H9 (cell line): ENCODE measurements around the gene NR3C2. TPM values are rescaled to one million over a fixed set of nuclear protein-coding genes. Genes with fewer than 3 reads are reported as not detected.

Source experiments
- DNase-seq: peaks from one replicate; pipeline ENCODE4 v3.0.0-alpha.2; 2017
- H2AFZ ChIP-seq: one replicate; pipeline ENCODE4 v1.6.1; 2013; ENCODE audit warnings: mild to moderate bottlenecking, low read length, control low read depth, moderate library complexity
- H2AK5ac ChIP-seq: 2 replicates; pipeline ENCODE4 v1.6.1; 2013; ENCODE audit warnings: low read length, control low read depth, mixed read lengths; ENCODE audit not compliant: insufficient read length
- H2BK120ac ChIP-seq: one replicate; pipeline ENCODE4 v1.6.1; 2013; ENCODE audit warnings: low read depth, mild to moderate bottlenecking, low read length, control low read depth, inconsistent platforms; ENCODE audit not compliant: poor library complexity, severe bottlenecking
- H2BK12ac ChIP-seq: 2 replicates; pipeline ENCODE4 v1.6.1; 2013; ENCODE audit warnings: low read length, control low read depth, mixed read lengths, low read depth; ENCODE audit not compliant: insufficient read length
- H2BK15ac ChIP-seq: 2 replicates; pipeline ENCODE4 v1.6.1; 2013; ENCODE audit warnings: low read depth, low read length, control low read depth
- H2BK20ac ChIP-seq: one replicate; pipeline ENCODE4 v1.6.1; 2013; ENCODE audit warnings: low read depth, mild to moderate bottlenecking, low read length, control low read depth, inconsistent platforms; ENCODE audit not compliant: poor library complexity, severe bottlenecking
- H2BK5ac ChIP-seq: 2 replicates; pipeline ENCODE4 v1.6.1; 2013; ENCODE audit warnings: low read length, control low read depth, mixed read lengths; ENCODE audit not compliant: insufficient read length
- H3K14ac ChIP-seq: 2 replicates; pipeline ENCODE4 v1.6.1; 2013; ENCODE audit warnings: low read length, control low read depth; ENCODE audit not compliant: insufficient read depth
- H3K18ac ChIP-seq: 2 replicates; pipeline ENCODE4 v1.6.1; 2013; ENCODE audit warnings: low read depth, mild to moderate bottlenecking, mixed read lengths, low read length, control low read depth; ENCODE audit not compliant: insufficient read length
- H3K23ac ChIP-seq: 2 replicates; pipeline ENCODE4 v1.6.1; 2013; ENCODE audit warnings: low read length, control low read depth, mixed read lengths, low read depth; ENCODE audit not compliant: insufficient read length
- H3K23me2 ChIP-seq: 2 replicates; pipeline ENCODE4 v1.6.1; 2013; ENCODE audit warnings: low read depth, mild to moderate bottlenecking, mixed read lengths, low read length, control low read depth; ENCODE audit not compliant: insufficient read length, poor library complexity, severe bottlenecking
- H3K27ac ChIP-seq: 2 replicates; pipeline ENCODE4 v1.5.1; 2013; ENCODE audit warnings: low read length, control low read depth, mixed read lengths, low read depth; ENCODE audit not compliant: insufficient read length
- H3K27me3 ChIP-seq: 2 replicates; pipeline ENCODE4 v1.6.1; 2013; ENCODE audit warnings: low read length, control low read depth, inconsistent platforms; ENCODE audit not compliant: insufficient read depth
- H3K4ac ChIP-seq: 2 replicates; pipeline ENCODE4 v1.6.1; 2013; ENCODE audit warnings: low read depth, mild to moderate bottlenecking, control low read depth, inconsistent platforms, low read length, moderate library complexity
- H3K4me1 ChIP-seq: 2 replicates; pipeline ENCODE4 v1.6.1; 2013; ENCODE audit warnings: low read length, control low read depth, inconsistent platforms; ENCODE audit not compliant: insufficient read depth
- H3K4me2 ChIP-seq: 2 replicates; pipeline ENCODE4 v1.6.1; 2013; ENCODE audit warnings: low read length, control low read depth, mixed read lengths; ENCODE audit not compliant: insufficient read length, insufficient read depth
- H3K56ac ChIP-seq: 2 replicates; pipeline ENCODE4 v1.6.1; 2013; ENCODE audit warnings: low read depth, mild to moderate bottlenecking, mixed read lengths, low read length, control low read depth; ENCODE audit not compliant: insufficient read length
- H3K79me1 ChIP-seq: 2 replicates; pipeline ENCODE4 v1.6.1; 2013; ENCODE audit warnings: low read depth, mild to moderate bottlenecking, moderate library complexity, low read length, control low read depth, inconsistent platforms; ENCODE audit not compliant: insufficient read depth, poor library complexity, severe bottlenecking
- H3K79me2 ChIP-seq: 2 replicates; pipeline ENCODE4 v1.6.1; 2013; ENCODE audit warnings: low read length, control low read depth, inconsistent platforms; ENCODE audit not compliant: insufficient read depth
- H3K9ac ChIP-seq: 2 replicates; pipeline ENCODE4 v1.6.1; 2013; ENCODE audit warnings: low read length, control low read depth, mixed read lengths; ENCODE audit not compliant: insufficient read length; ENCODE audit errors: extremely low read depth
- H3K9me3 ChIP-seq: one replicate; pipeline ENCODE4 v1.6.1; 2013; ENCODE audit warnings: low read depth, low read length, inconsistent platforms; ENCODE audit not compliant: control insufficient read depth
- H3T11ph ChIP-seq: one replicate; pipeline ENCODE4 v1.6.1; 2013; ENCODE audit warnings: mild to moderate bottlenecking, low read length, control low read depth, inconsistent platforms
- H4K20me1 ChIP-seq: one replicate; pipeline ENCODE4 v1.6.1; 2013; ENCODE audit not compliant: control insufficient read depth, insufficient read length, insufficient read depth
- H4K5ac ChIP-seq: 2 replicates; pipeline ENCODE4 v1.6.1; 2013; ENCODE audit warnings: low read depth, mild to moderate bottlenecking, mixed read lengths, low read length, control low read depth; ENCODE audit not compliant: insufficient read length
- H4K8ac ChIP-seq: replicated peaks from 2 replicates; pipeline ENCODE4 v1.6.1; 2013; ENCODE audit warnings: low read length, control low read depth, mixed read lengths, low read depth; ENCODE audit not compliant: insufficient read length
- H4K91ac ChIP-seq: 2 replicates; pipeline ENCODE4 v1.6.1; 2013; ENCODE audit warnings: low read depth, mild to moderate bottlenecking, moderate library complexity, mixed read lengths, low read length, control low read depth; ENCODE audit not compliant: insufficient read length
- H3K27ac Mint-ChIP-seq, 3 experiments: 2 replicates in 2 of 3; 3 replicates in 1 of 3; pipeline ENCODE4 v1.8.0; 2020 to 2021; ENCODE audit warnings: mixed read lengths in 3 of 3, mild to moderate bottlenecking in 1 of 3, moderate library complexity in 1 of 3
- H3K27me3 Mint-ChIP-seq: 2 replicates; pipeline ENCODE4 v1.8.0; 2021; ENCODE audit warnings: low read depth, mild to moderate bottlenecking, moderate library complexity, mixed read lengths
- H3K36me3 Mint-ChIP-seq, 3 experiments: 2 replicates in 2 of 3; 3 replicates in 1 of 3; pipeline ENCODE4 v1.8.0; 2020 to 2021; ENCODE audit warnings: low read depth in 3 of 3, mixed read lengths in 3 of 3; ENCODE audit not compliant: insufficient read depth in 1 of 3
- H3K4me1 Mint-ChIP-seq, 2 experiments: 2 replicates each; pipeline ENCODE4 v1.8.0; 2020; ENCODE audit warnings: mixed read lengths in 2 of 2
- H3K4me3 Mint-ChIP-seq, 2 experiments: 2 replicates in 1 of 2; 3 replicates in 1 of 2; pipeline ENCODE4 v1.8.0; 2020 to 2021; ENCODE audit warnings: mild to moderate bottlenecking in 2 of 2, mixed read lengths in 2 of 2, moderate library complexity in 1 of 2
- H3K9me3 Mint-ChIP-seq, 2 experiments: 2 replicates in 1 of 2; 3 replicates in 1 of 2; pipeline ENCODE4 v1.8.0; 2020; ENCODE audit warnings: mild to moderate bottlenecking in 2 of 2, mixed read lengths in 2 of 2, moderate library complexity in 1 of 2
- WGBS: extraction: QIAGEN DNeasy Blood & Tissue Kit; methylation state at CpG from one replicate; pipeline ENCODE4 v1.1.7; 2013; ENCODE audit warnings: missing lambda C conversion rate, low lambda C conversion rate, mixed read lengths; ENCODE audit not compliant: insufficient read length; ENCODE audit errors: extremely low coverage; 5-methylcytosine and 5-hydroxymethylcytosine counted together
- total RNA-seq: library from RNA; stranded (reverse); gene quantifications from 2 replicates; pipeline ENCODE4 v1.2.1, GENCODE V29; 2021
- TF ChIP-seq, protein P1 (sequence below): fragments of 200-600 bp; sonication (generic); conservative IDR thresholded peaks from 3 replicates; pipeline ENCODE4 v1.8.0; 2021; ENCODE audit warnings: antibody characterized with exemption, mild to moderate bottlenecking

NR3C2 gene
- total RNA-seq, 1 experiment from 2014 or later = 1.4 TPM

DNA sequence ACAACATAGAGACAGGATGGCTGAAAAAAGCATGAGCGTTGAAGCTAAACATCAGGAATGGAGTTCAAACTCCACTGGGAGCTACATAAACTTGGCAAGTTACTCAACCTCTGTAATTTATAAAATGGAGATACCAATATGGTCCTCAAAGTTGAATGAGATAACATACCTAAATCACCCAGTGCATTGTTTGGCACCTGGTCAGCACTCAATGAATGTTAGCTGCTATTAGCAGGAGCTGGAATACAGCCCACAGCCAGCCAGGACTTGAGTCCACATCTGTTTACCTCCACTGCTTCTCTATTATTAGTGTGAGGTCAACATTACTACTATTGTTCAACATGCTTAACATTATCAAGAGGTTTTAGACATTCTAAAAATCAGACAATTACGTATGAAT, 97.9 kb downstream of the NR3C2 start:
- TF ChIP-seq, protein P1, sequence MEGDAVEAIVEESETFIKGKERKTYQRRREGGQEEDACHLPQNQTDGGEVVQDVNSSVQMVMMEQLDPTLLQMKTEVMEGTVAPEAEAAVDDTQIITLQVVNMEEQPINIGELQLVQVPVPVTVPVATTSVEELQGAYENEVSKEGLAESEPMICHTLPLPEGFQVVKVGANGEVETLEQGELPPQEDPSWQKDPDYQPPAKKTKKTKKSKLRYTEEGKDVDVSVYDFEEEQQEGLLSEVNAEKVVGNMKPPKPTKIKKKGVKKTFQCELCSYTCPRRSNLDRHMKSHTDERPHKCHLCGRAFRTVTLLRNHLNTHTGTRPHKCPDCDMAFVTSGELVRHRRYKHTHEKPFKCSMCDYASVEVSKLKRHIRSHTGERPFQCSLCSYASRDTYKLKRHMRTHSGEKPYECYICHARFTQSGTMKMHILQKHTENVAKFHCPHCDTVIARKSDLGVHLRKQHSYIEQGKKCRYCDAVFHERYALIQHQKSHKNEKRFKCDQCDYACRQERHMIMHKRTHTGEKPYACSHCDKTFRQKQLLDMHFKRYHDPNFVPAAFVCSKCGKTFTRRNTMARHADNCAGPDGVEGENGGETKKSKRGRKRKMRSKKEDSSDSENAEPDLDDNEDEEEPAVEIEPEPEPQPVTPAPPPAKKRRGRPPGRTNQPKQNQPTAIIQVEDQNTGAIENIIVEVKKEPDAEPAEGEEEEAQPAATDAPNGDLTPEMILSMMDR = no peak
- no peaks in the 10 kb centered on the region for H3K27me3 Mint-ChIP-seq

More for the DNA sequence above, 97.9 kb downstream of the NR3C2 start:
- no peak overlapping the region for H3K18ac ChIP-seq
- H3K4me1 Mint-ChIP-seq = peaks cover 3% of the 10 kb centered on the region in 2 experiments; a peak in 1 of 4 replicates
- no peak overlapping the region for H2BK12ac ChIP-seq
- DNase-seq = no peak
- H3K4me2 ChIP-seq = no peak overlapping the region
- peaks cover 6 to 8% of the 10 kb centered on the region in 2 experiments; a peak in 3 of 5 replicates for H3K9me3 Mint-ChIP-seq
- no peak overlapping the region for H3K14ac ChIP-seq
- H4K8ac ChIP-seq = no peak overlapping the region
- no peaks in the 10 kb centered on the region for H3K79me2 ChIP-seq
- no peaks in the 10 kb centered on the region for H4K20me1 ChIP-seq
- H2BK5ac ChIP-seq = no peak overlapping the region
- no peak overlapping the region for H3K23ac ChIP-seq
- H3K23me2 ChIP-seq = no peaks in the 10 kb centered on the region
- H3K36me3 Mint-ChIP-seq = peaks cover 0 to 12% (median 0%) of the 10 kb centered on the region in 3 experiments; a peak in 1 of 7 replicates
- no peak overlapping the region for H3K9ac ChIP-seq
- no peaks in the 10 kb centered on the region for H3K9me3 ChIP-seq
- no peak overlapping the region for H3K4ac ChIP-seq
- H2BK15ac ChIP-seq = no peak overlapping the region
- no peak overlapping the region for H2BK20ac ChIP-seq
- H3K27me3 ChIP-seq = no peaks in the 10 kb centered on the region
- no peak overlapping the region for H2AK5ac ChIP-seq
- no peak overlapping the region for H3T11ph ChIP-seq
- no peak overlapping the region for H3K27ac Mint-ChIP-seq
- H4K91ac ChIP-seq = no peak overlapping the region
- no peak overlapping the region for H2AFZ ChIP-seq
- H3K4me1 ChIP-seq = no peaks in the 10 kb centered on the region
- WGBS = no CpG with 5 or more reads among the region's 2 CpGs
- no peaks in the 10 kb centered on the region for H3K79me1 ChIP-seq
- no peak overlapping the region for H4K5ac ChIP-seq
- H3K27ac ChIP-seq = no peak overlapping the region
- no peak overlapping the region for H3K4me3 Mint-ChIP-seq
- no peak overlapping the region for H3K56ac ChIP-seq
- H2BK120ac ChIP-seq = no peak overlapping the region
